Natural killer cell (primary cell): ENCODE results near the gene TMEM242. TPM values are rescaled to one million over a fixed set of nuclear protein-coding genes. Genes with fewer than 3 reads are reported as not detected.
A peak's percentile ranks its signal among the peaks of the same experiment; 100 is the strongest.

ENCODE experiments used
- ATAC-seq, 3 donors: fragments of 150-1000 bp in 2 of 3; fragments of 200-7000 bp in 1 of 3; cut with Tn5 transposase; 1 replicate in 1 of 3; 2 replicates in 2 of 3; pipeline ENCODE4 v1.10.0; 2021; ENCODE audit warnings: mild to moderate bottlenecking in 2 of 3, moderate library complexity in 2 of 3
- DNase-seq, 2 donors: peaks; one replicate each; pipeline versions ENCODE4 v3.0.0 to v3.0.0-alpha.2; 2013 to 2021; ENCODE audit warnings: mixed read lengths in 1 of 2
- H3K27ac ChIP-seq: one replicate; pipeline ENCODE4 v1.5.1; 2013; ENCODE audit warnings: mild to moderate bottlenecking, low read length
- H3K27me3 ChIP-seq: one replicate; pipeline ENCODE4 v1.6.1; 2013; ENCODE audit warnings: low read length; ENCODE audit not compliant: control insufficient read depth, insufficient read depth
- H3K36me3 ChIP-seq: one replicate; pipeline ENCODE4 v1.6.1; 2013; ENCODE audit warnings: low read length; ENCODE audit not compliant: control insufficient read depth, insufficient read depth
- H3K4me1 ChIP-seq: one replicate; pipeline ENCODE4 v1.6.1; 2013; ENCODE audit warnings: low read length; ENCODE audit not compliant: control insufficient read depth, insufficient read depth
- H3K4me3 ChIP-seq: one replicate; pipeline ENCODE4 v1.5.1; 2013; ENCODE audit warnings: low read length
- H3K9me3 ChIP-seq: one replicate; pipeline ENCODE4 v1.6.1; 2013; ENCODE audit warnings: low read length; ENCODE audit not compliant: control insufficient read depth, insufficient read depth
- H3K27ac Mint-ChIP-seq, 2 donors: one replicate each; pipeline ENCODE4 v1.8.0; 2022; ENCODE audit warnings: mild to moderate bottlenecking in 2 of 2, mixed read lengths in 2 of 2, moderate library complexity in 1 of 2
- H3K27me3 Mint-ChIP-seq, 2 donors: one replicate each; pipeline ENCODE4 v1.8.0; 2022; ENCODE audit warnings: low read depth in 2 of 2, mixed read lengths in 2 of 2
- H3K36me3 Mint-ChIP-seq: one replicate; pipeline ENCODE4 v1.8.0; 2022; ENCODE audit warnings: mixed read lengths
- H3K4me1 Mint-ChIP-seq, 2 donors: one replicate each; pipeline ENCODE4 v1.8.0; 2022; ENCODE audit warnings: mixed read lengths in 2 of 2
- H3K4me3 Mint-ChIP-seq: one replicate; pipeline ENCODE4 v1.8.0; 2022; ENCODE audit warnings: mild to moderate bottlenecking, moderate library complexity, mixed read lengths
- H3K9me3 Mint-ChIP-seq, 2 donors: one replicate each; pipeline ENCODE4 v1.8.0; 2022; ENCODE audit warnings: mixed read lengths in 2 of 2
- WGBS: methylation state at CpG from one replicate; pipeline ENCODE4 v1.1.7; 2013; ENCODE audit warnings: missing lambda C conversion rate; ENCODE audit not compliant: insufficient coverage; 5-methylcytosine and 5-hydroxymethylcytosine counted together
- intact Hi-C: fragments of 100-400 bp; cut with micrococcal nuclease; formaldehyde crosslinking; loops from one replicate; pipeline ENCODE4 v1.14.2; 2022
- total RNA-seq, 4 donors: library from RNA; stranded (reverse); fragments of 120-200 nt in 1 of 4; gene quantifications; one replicate each; pipeline versions ENCODE4 v1.2.3 to v1.2.4, GENCODE V29; 2013 to 2022
- TF ChIP-seq, protein P1 (sequence below): fragments of 200-600 bp; IDR thresholded peaks from one replicate; pipeline ENCODE4 v1.8.0; 2022; ENCODE audit warnings: antibody characterized with exemption

The TMEM242 gene
- total RNA-seq, 3 donors from 2014 or later (not counting 1 experiment from before 2014, with no cell fraction given) = 18.5 to 24.8 (median 19.8) TPM

DNA sequence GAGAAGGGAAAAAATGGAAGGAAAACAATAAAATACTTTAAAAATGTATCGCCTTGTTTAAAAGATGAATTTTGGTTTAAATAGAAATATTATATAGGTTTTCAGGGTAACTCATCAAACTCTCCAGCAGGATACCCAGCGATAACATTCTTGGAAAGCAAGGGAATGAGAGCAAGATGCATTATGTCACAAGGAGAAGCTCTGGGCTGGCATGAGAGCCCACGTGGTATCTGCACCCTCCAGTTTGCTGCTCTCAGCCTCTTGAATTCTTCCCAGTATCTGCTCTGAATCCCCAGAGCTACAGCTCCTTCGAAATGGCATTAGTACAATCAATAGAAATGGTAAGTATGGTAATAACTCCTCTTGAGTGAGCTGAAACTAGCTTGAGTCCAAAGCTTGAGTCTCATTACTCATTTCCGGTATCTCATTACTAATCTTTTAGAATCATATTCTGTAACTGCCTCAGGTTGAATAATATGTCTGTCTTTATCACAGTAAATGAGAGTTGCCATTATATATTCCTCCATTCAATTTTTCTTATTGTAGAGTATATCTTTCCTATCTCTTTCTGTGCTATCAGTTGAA lies 4.9 kb upstream of the TMEM242 start:
- DNase-seq (no peak), ATAC-seq (no peak)
- no peak overlapping the region for H3K4me3 ChIP-seq
- H3K36me3 ChIP-seq = no peaks in the 10 kb centered on the region
- intact Hi-C loops = no loop called here
- peaks cover 7% of the 10 kb centered on the region for H3K4me1 ChIP-seq
- 65% methylated on average over 4 of the region's 5 CpGs for WGBS
- TF ChIP-seq, protein P1, sequence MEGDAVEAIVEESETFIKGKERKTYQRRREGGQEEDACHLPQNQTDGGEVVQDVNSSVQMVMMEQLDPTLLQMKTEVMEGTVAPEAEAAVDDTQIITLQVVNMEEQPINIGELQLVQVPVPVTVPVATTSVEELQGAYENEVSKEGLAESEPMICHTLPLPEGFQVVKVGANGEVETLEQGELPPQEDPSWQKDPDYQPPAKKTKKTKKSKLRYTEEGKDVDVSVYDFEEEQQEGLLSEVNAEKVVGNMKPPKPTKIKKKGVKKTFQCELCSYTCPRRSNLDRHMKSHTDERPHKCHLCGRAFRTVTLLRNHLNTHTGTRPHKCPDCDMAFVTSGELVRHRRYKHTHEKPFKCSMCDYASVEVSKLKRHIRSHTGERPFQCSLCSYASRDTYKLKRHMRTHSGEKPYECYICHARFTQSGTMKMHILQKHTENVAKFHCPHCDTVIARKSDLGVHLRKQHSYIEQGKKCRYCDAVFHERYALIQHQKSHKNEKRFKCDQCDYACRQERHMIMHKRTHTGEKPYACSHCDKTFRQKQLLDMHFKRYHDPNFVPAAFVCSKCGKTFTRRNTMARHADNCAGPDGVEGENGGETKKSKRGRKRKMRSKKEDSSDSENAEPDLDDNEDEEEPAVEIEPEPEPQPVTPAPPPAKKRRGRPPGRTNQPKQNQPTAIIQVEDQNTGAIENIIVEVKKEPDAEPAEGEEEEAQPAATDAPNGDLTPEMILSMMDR = no peak
- H3K27ac ChIP-seq = no peak overlapping the region
- H3K4me3 Mint-ChIP-seq = no peak overlapping the region
- H3K9me3 Mint-ChIP-seq = no peaks in the 10 kb centered on the region
- peaks cover 10% of the 10 kb centered on the region in 2 donors for H3K4me1 Mint-ChIP-seq
- H3K36me3 Mint-ChIP-seq = no peaks in the 10 kb centered on the region
- peaks cover 17 to 37% of the 10 kb centered on the region in 2 donors for H3K27me3 Mint-ChIP-seq
- H3K9me3 ChIP-seq = no peaks in the 10 kb centered on the region
- H3K27me3 ChIP-seq = no peaks in the 10 kb centered on the region
- no peak overlapping the region for H3K27ac Mint-ChIP-seq

DNA sequence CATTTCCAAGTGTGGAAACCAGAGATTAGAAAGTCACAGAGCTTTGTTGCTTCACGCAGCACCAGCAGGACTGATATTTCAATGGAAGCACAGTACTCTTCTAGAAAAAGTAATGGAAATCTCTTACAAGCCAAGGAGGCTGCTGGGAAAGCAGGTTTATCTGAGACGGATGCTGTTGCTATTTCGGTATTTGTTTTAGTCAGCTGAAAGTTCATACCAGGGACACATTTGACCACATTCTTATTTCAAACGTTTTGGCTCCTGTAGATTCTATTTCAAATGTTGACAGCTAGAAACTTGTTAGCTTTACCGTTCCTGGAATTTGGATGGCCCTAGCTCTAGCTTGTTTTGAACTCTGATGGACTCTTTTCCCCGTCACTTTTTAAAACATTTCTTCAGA lies 3.7 kb upstream of the TMEM242 start:
- no peaks in the 10 kb centered on the region for H3K36me3 ChIP-seq
- H3K4me3 ChIP-seq = no peak overlapping the region
- H3K36me3 Mint-ChIP-seq = no peaks in the 10 kb centered on the region
- H3K9me3 ChIP-seq = no peaks in the 10 kb centered on the region
- no peaks in the 10 kb centered on the region for H3K27me3 ChIP-seq
- intact Hi-C loops = no loop called here
- WGBS = 28% methylated on average over 5 of the region's 6 CpGs
- ATAC-seq = no peak
- no peak overlapping the region for H3K27ac ChIP-seq
- peaks cover 19 to 20% of the 10 kb centered on the region in 2 donors for H3K4me1 Mint-ChIP-seq
- no peaks in the 10 kb centered on the region for H3K9me3 Mint-ChIP-seq
- no peak overlapping the region for H3K4me3 Mint-ChIP-seq
- no peak overlapping the region for H3K27ac Mint-ChIP-seq
- H3K27me3 Mint-ChIP-seq = peaks cover 13 to 27% of the 10 kb centered on the region in 2 donors
- DNase-seq = no peak
- H3K4me1 ChIP-seq = peaks cover 13% of the 10 kb centered on the region
- TF ChIP-seq, protein P1 = no peak

DNA sequence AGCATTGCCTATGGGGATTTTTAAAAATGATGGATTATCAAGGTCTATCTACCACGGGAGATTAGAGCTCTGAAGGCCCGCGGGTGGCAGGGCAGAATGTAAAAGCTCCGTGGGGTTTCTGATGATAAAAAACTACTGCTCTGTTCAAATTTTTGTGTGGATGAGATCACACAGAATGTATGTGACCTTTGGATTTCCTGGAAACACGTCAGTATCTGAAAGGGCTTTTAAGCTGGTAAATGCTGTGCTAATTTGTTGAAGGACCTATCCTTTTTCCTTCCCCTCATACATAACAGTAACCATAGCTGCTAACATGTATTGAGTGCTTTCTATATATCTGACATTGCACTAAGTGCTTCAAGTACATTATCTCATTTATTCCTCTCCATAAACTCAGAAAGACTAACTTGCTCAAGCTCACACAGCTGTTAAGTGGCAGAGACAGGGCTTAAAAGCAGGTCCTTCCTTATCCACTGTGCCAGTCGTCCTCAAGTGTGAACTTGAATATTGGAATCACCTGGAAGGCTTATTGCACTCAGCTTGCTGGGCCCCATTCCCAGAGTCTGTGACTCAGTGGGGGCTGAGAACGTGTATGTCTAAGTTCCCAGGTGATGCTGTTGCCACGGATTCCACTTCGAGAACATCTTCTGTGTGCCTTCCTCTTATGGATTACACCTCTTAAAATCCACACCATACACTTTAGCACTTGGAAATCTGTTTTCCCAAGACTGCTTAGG lies 1.9 kb upstream of the TMEM242 start:
- ATAC-seq (no peak), DNase-seq (no peak)
- Histone ChIP-seq H3K36me3 (no peaks in the 10 kb centered on the region), H3K27me3 (no peaks in the 10 kb centered on the region), H3K9me3 (no peaks in the 10 kb centered on the region), H3K4me1 (peaks cover 13% of the 10 kb centered on the region), H3K27ac (no peak overlapping the region), H3K4me3 (no peak overlapping the region)
- TF ChIP-seq, protein P1 = no peak
- WGBS = 90% methylated on average over 8 of the region's 9 CpGs
- Mint-ChIP-seq H3K27ac (no peak overlapping the region), H3K9me3 (no peaks in the 10 kb centered on the region), H3K4me1 (peaks cover 19 to 20% of the 10 kb centered on the region in 2 donors), H3K27me3 (peaks cover 8 to 27% of the 10 kb centered on the region in 2 donors), H3K4me3 (peak overlapping the region; percentile 38), H3K36me3 (no peaks in the 10 kb centered on the region)
- intact Hi-C loops = no loop called here
